ENCODE results near the gene ALPL.
"Not testable (repeated sequence)": the region's sequence is repeated elsewhere in the genome, so short reads cannot be mapped to it uniquely, and the experiment has no call there.

Gene ALPL

DNA sequence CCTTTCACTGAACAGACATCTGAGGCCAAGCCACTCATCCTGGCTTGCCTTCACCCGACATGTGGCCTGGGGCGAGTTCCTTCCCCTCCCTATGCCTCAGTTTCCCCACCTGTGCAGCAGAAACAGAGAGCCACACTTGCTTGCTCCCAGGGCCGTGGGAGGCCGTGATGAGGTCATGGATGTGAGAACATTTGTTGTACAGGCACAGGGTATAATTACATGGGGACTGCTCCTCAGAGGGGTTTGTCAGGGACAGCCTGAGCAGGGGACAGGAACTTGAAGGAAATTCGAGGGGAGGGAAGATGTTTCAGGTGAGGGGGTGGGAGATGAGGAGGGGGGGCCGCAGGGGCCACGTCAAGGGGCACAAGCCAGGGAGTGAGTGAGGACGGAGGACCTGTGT lies 56.1 kb downstream of the ALPL start:
- no peak for DNase-seq (ENCODE audit: extremely low read depth, low read depth)
- H3K4me3 ChIP-seq (replicated peaks; ENCODE audit: low read depth, low read length) = no peak overlapping the region
- TF ChIP-seq, protein P1, sequence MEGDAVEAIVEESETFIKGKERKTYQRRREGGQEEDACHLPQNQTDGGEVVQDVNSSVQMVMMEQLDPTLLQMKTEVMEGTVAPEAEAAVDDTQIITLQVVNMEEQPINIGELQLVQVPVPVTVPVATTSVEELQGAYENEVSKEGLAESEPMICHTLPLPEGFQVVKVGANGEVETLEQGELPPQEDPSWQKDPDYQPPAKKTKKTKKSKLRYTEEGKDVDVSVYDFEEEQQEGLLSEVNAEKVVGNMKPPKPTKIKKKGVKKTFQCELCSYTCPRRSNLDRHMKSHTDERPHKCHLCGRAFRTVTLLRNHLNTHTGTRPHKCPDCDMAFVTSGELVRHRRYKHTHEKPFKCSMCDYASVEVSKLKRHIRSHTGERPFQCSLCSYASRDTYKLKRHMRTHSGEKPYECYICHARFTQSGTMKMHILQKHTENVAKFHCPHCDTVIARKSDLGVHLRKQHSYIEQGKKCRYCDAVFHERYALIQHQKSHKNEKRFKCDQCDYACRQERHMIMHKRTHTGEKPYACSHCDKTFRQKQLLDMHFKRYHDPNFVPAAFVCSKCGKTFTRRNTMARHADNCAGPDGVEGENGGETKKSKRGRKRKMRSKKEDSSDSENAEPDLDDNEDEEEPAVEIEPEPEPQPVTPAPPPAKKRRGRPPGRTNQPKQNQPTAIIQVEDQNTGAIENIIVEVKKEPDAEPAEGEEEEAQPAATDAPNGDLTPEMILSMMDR (IDR thresholded peaks at IDR 0.05; ENCODE audit: low read depth, low read length, missing control alignments) = no peak

DNA sequence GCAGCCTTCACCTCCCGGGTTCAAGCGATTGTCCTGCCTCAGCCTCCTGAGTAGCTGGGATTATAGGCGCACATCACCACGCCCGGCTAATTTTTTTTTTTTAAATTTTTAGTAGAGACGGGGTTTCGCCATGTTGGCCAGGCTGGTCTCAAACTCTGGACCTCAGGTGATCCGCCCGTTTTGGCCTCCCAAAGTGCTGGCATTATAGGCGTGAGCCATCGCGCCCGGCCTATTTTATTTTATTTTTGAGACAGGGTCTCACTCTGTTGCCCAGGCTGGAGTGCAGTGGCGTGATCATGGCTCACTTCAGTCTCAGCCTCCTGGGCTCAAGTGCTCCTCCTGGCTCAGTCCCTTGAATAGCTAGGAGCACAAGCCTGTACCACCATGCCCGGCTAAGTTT lies 57.1 kb downstream of the ALPL start:
- H3K4me3 ChIP-seq (replicated peaks; ENCODE audit: low read depth, low read length); DNase-seq (ENCODE audit: extremely low read depth, low read depth): not testable (repeated sequence)

DNA sequence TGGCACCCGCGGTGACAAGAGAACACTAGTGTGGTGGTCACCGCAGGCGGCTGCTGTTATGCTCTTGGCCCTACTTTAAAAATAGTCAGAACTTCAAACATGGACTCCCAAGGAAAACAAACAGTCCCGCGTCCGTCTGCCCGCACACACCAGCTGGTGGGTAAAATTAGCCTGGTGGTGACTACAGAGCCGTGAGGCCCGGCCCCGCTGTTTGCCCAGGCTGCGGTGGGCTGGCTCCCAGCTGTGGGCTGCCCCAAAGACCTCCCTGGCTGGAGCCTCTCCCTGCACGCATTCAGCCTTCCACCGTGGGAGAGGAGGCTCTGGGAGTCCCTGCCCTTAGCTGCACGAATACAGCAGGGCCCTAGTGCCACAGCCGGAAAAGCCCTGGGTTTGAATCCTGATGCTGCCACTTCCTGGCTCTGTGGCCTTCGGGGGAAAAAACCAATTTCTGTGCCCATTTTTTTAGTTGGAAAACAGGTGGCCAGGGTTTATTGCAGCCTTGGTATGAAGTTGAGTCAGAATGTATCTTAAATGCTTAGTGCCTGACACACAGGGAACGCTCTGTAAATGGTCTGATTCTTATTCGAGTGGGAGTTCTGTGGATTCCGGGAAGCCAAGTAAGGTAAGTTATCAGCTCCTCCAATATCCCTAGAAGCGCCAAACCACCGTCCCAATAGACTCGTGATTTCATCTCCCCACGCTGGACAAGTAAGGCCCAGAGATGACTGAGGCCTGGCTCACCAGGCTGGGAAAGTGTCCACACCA lies 58.2 kb downstream of the ALPL start:
- TF ChIP-seq, protein P1 (IDR thresholded peaks at IDR 0.05; ENCODE audit: low read depth, low read length, missing control alignments) = no peak
- no peak for DNase-seq (ENCODE audit: extremely low read depth, low read depth)

DNA sequence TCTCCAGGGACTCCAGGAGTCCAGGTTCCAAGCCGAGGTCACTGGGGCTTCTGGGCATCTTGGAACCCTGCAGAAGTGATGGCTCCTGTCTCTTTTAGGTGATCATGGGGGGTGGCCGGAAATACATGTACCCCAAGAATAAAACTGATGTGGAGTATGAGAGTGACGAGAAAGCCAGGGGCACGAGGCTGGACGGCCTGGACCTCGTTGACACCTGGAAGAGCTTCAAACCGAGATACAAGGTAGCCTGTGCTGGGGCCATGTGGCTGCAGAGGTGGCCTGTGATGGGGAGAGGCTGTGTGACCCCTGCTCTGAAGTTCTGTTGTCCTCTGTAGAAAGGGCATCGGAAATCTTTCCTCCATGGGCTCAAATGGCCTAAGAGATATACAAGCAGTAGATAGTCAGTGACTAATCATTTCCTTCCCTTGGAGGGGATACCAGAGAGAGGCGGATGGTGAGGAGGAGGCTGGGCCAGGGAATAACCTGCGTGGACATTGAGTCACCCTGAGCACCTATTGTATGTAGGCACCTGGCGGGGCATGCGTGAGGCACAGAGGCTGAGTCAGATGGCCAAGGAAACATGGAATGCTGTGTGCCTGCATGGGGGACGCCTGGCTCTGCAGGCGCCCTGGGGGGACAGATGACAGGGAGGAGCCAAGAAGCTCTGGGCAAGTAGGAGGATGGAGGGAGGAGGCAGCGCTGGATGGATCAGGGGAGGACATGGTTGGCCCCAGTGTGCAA lies 59.0 kb downstream of the ALPL start:
- no peak overlapping the region for H3K4me3 ChIP-seq (replicated peaks; ENCODE audit: low read depth, low read length)
- no peak for DNase-seq (ENCODE audit: extremely low read depth, low read depth)
- TF ChIP-seq, protein P1 (IDR thresholded peaks at IDR 0.05; ENCODE audit: low read depth, low read length, missing control alignments) = no peak

More for the DNA sequence above, 58.2 kb downstream of the ALPL start:
- no peak overlapping the region for H3K4me3 ChIP-seq (replicated peaks; ENCODE audit: low read depth, low read length)

DNA sequence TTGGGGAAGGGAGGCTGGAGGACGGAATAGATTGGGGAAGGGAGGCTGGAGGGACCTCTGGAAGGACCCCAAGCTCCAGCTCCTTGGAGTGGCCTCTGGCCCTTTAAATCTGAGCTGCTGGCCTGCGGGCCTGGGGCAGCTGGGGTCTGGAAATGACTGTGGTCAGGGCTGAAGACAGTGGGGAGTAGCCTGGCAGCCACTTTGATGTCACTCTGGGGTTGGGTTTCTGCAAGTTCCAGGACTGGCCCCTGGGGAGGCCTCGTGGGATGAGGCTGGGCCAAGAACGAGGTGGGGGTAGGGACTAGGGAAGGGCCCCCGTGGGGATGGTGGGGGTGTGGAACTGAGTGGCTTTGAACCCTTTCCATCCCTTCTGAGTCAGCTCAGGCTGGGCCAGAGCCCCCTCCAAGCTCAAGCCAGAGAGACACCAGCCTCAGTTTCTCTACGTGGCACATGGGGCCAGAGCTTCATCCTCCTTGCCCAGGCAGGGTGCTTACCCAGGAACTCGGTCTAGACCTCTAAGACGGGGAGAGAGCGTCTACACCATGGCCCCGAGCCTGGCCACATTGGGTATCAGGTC lies 59.7 kb downstream of the ALPL start:
- no peak for DNase-seq (ENCODE audit: extremely low read depth, low read depth)
- TF ChIP-seq, protein P1 (IDR thresholded peaks at IDR 0.05; ENCODE audit: low read depth, low read length, missing control alignments) = no peak
- H3K4me3 ChIP-seq (replicated peaks; ENCODE audit: low read depth, low read length) = no peak overlapping the region

DNA sequence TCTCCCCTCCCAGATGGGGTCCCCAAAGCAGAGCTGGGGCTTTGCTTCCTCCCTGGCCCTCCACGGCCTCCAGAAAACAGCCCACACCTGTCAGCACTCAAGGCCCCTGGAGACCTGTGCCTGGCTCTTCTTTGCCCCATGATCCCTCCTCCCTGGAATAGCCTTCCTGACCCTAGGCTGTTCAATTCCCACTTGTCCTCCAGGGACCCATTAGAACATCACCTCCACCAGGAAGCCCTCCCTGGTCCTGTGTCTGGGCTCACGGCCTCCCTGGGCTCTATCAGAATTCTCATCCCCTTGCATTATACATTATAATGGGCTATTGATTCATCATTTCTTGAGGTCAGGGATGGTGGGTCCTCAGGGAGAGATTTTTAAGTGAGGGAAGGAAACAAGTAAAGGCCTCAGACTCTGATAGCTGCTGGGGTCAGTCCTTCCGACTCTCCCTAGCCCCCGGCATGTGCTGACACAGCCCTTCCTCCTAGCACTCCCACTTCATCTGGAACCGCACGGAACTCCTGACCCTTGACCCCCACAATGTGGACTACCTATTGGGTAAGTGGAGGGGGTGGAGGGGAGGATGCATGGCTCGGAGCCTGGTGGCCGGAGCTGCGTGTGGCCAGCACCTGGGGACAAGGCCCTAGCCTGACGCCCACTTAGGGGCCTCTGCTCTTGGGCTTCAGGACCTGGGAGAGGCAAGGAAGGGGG lies 60.8 kb downstream of the ALPL start:
- TF ChIP-seq, protein P1 (IDR thresholded peaks at IDR 0.05; ENCODE audit: low read depth, low read length, missing control alignments) = no peak
- no peak for DNase-seq (ENCODE audit: extremely low read depth, low read depth)
- H3K4me3 ChIP-seq (replicated peaks; ENCODE audit: low read depth, low read length) = no peak overlapping the region

DNA sequence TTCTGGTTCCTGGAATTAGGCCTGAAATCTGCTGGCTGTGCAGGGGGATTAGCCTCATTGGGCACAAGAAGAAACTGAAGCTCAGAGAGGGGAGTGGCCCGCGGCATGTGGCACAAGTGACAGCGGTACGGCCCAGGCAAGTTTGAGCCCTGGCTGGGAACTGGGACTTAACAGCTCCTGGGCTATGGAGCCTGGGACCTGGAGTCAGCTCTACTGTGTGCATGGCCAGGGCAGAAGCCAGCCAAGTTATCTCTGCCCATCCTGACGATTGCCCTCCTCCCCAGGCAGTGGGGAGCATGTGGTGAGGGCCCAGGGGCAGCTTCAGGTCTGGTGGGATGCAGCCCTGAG lies 61.3 kb downstream of the ALPL start:
- no peak overlapping the region for H3K4me3 ChIP-seq (replicated peaks; ENCODE audit: low read depth, low read length)
- TF ChIP-seq, protein P1 (IDR thresholded peaks at IDR 0.05; ENCODE audit: low read depth, low read length, missing control alignments) = no peak
- DNase-seq (ENCODE audit: extremely low read depth, low read depth) = no peak
